GM19023 (cell line): Measurements from ENCODE around the gene CST8.

Source experiments
- ATAC-seq: cut with Tn5 transposase; IDR thresholded peaks from one replicate; pipeline ENCODE4 v1.9.1; 2021; ENCODE audit warnings: mild to moderate bottlenecking, moderate library complexity; ENCODE audit not compliant: unreplicated experiment

CST8 gene

DNA sequence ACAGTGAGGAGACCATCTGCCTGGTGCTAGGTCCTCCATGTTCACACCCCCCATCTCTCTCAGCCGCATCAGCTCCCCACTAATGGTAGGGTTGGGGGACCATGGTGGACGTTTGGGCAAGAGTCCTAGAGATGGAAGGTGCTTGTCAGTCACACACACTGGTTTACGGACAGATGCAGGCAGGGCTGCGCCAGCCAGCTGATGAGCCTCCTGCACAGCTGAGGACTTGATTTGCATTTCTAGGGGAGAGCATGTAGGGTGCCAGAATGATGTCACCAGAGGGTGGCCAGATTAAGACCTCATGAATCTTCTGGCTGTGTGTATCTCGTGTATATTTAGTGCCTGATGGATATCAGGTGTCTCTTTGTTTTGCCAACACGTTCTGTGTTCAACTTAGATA lies 28.6 kb downstream of the CST8 start:
- no peak for ATAC-seq

- no peak for ATAC-seq
Measured at GRCh38 chr20:23520185-23520584, 29.3 kb downstream of the CST8 start.

DNA sequence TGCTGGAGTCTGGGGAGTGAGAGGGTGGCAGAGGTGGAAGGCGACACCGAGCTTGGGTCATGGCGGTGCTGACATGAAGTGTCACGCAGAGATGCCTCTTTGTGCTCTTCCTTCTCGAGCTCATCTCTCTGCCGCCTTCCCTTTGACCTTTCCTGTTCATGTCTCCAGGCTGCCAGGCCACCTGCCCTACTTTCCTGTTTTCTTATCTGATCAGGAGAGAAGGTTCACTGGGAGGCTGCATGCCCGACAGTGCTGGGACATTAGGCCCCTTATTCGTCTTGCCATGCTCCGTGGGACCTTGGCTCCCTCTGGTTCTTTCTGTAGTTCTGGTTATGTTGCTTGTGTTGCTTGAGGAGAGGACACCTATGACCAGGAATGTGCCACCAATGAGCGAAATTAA lies 33.2 kb downstream of the CST8 start:
- no peak for ATAC-seq

DNA sequence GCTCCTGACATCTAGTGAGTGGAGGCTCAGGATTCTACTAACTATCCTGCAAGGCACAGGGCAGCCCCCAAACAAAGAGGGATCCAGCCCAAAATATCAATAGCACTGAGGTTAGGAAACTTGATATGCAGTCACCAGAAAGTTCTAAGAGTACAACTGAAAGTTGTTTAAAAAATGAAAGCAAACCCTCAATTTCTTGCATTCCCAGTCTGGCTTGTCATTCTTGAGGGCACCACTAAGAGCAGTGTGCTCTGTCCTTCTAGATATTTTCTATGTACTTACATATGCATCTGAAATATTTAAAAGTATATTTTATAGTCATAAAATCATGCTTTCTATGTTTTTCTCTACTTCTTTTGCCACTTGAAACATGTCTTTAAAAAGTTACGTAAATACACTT lies 35.9 kb downstream of the CST8 start:
- ATAC-seq = no peak

DNA sequence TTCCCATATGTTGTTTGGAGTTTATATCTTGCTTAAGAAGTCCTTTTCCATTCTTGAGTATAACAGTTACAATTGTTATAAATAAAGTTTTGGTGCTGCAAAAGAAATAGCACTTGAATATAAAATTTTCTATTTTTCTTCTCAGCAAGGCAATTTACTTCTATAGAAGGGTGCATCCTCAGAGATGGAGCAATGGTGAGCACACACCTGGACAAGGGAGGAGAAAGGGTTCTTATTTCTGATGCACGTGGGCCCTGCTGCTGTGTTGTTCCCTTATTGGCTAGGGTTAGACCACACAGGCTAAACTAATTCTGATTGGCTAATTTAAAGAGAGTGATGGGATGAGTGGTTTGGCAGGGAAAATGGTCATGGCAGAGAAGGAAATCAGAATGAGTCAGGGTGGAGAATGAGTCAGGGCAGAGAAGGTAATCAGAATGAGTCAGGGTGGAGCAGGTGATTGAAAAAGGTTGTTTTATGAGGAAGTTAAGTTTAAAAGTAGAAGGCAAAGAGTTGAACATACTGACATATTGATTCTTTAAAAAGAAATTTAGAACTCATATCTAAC lies 38.0 kb downstream of the CST8 start:
- ATAC-seq = no peak

DNA sequence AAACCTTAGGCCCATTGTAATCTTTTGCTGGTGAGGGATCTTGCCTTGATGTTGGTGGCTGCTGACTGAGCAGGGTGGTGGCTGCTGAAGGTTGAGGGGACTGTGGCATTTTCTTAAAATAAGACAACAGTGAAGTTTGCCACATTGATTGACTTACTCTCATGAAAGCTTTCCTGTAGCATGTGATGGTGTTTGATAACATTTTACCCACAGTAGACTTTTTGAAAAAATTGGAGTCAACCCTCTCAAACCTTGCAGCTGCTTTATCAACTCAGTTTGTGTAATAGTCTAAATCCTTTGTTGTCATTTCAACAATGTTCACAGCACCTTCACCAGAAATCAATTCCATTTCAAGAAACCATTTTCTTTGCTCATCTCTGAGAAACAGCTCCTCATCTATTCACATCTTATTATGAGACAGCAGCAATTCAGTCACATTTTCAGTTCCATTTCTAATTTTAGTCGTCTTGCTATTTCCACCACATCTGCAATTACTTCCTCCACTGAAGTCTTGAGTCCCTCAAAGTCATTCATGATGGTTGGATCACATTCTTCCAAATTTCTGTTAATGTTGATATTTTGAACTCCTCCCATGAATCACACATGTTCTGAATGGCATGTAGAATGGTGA lies 40.1 kb downstream of the CST8 start:
- ATAC-seq = no peak

GRCh38 chr20:23532533-23532932 lies 41.6 kb downstream of the CST8 start:
- ATAC-seq = no peak

- ATAC-seq = no peak
Measured at GRCh38 chr20:23533161-23533560, 42.2 kb downstream of the CST8 start.

- ATAC-seq = no peak
Measured at GRCh38 chr20:23534801-23535593, 44.1 kb downstream of the CST8 start.

GRCh38 chr20:23536328-23536974 lies 45.5 kb downstream of the CST8 start:
- ATAC-seq = no peak

DNA sequence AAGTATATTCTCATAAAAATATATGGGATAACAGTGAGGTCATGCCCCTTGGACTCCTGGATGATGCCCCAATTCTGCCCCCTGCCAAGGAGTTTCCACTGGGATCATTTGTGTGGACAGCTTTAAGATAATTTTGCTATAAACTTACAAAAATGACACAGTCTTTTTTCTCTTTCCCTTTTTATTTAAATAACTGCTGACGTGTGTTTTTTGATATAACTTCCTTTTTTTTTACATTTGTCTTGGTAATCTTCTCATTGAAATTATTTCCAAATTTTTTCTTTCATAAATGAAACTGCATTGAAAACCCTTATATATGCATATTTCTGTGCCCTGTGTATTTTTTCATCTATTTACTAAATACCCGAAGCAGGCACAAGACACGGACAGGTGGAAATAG lies 46.1 kb downstream of the CST8 start:
- ATAC-seq = no peak

DNA sequence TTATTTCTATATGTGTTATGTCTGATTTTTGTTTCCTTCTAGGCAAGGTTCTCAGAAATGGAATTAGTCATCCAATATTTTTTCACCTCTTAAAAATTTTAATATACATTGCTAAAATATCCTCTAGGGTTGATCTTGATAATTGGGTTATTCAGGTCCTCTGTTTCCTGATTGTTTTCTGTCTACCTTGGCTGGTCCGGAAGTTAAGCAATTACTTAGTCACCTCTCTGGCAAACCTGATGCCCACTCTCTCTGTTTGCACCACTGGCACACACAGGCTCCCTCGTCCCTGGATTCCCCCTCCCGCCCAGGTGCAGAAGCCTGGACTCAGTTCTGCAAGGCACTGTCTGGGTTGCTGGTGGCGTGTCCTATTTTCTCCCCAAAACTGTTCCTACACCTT lies 49.7 kb downstream of the CST8 start:
- ATAC-seq = no peak

GRCh38 chr20:23541330-23541729 lies 50.4 kb downstream of the CST8 start:
- no peak for ATAC-seq

DNA sequence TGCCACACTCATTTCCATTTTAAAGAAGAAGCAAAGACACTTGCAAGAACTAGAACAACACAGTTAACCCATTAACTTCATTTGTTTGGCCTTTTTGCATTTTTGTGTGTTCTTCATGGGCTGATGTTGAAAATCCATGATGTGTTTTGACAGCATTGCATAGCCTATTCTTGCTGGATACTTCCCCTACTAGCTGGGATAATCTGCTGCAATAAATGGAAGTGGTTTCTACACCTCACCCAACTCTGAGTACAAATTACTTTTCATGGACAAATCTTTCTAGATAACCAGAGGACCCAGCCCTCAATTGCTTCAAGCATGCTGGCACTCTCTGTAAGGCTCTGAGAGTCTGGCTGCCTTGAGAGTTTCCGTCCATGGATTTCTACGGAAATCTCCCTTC lies 50.9 kb downstream of the CST8 start:
- ATAC-seq = no peak

GRCh38 chr20:23542801-23543200 lies 51.9 kb downstream of the CST8 start:
- ATAC-seq = no peak

DNA sequence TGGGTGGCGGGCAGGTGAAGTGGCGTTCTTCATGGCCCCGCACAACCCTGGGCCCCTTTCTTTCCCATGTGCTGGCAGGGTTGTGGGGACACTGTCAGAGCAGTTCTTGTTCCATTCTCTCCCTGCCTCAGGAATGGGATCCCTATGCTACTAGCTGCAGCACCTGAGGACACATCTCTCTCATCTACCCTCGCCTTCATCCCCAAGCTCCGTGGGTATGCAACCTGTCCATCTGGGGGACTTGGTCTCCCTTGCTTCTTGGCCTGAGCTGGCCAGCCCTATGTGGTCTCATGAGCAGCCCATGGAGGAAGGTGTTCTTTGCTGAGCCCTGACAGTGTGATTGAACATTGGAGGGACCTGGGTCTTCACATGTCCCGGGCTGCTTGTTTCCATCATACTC lies 53.2 kb downstream of the CST8 start:
- no peak for ATAC-seq
